IPS DF 19.7 (cell line): ENCODE data around the gene MVB12B.

ENCODE experiments used
- DNase-seq: peaks from one replicate; pipeline ENCODE4 v3.0.0-alpha.2; 2013; ENCODE audit warnings: low read depth, low spot score

Gene MVB12B

DNA sequence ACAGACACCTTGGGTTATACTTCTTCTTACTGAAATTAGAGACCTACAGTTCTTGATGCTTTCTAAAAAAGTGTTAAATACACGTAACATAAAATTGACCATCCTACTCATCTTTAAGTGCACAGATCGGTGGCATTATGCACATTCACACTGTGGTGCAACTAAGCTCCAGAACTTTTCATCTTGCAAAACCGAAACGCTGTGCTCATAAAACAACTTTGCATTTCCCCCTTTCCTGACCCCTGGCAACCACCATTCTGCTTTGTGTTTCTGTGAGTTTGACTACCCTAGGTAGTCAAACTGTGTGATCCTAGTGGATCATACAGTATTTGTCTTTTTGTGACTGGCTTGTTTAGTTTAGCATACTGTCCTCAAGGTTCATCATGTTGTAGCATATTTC is 3.9 kb downstream of the MVB12B start:
- no peak for DNase-seq

DNA sequence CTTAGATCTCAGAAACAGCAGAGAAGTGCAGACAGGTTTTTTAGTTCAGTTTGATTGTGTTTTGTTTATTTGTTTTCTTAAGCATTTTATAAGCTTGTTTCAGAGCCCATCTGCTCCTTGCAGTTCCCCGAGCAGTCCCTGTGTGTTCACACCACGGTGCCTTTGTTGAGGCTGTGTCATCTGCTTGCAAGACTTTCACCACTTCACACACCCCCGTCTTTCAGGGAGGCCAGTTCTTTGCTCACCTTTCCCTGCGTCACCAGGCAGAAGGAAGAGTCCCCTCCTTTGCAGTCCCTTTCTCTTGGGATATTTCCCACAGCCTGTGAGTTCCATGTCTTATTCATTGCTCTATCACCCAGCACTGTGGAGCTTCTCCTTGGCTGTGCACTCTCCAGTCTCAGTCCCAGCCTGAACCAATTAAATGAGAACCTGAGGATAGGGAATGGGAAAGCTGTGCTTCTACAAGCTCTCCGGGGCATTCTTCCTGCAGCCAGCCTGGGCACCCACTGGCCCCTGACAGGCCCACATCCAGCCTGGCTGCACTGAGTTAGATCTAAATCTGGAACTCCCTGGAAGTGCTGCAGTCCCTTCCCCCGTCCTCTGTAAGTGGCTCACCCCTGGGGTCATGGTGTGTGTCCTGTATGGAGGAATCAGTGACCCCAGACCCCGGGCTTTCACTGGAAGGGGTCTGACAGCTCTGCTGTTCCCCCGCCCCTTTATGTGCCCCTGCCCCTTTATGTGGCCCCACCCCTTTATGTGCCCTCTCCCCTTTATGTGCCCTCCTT is 5.5 kb downstream of the MVB12B start:
- no peak for DNase-seq

DNA sequence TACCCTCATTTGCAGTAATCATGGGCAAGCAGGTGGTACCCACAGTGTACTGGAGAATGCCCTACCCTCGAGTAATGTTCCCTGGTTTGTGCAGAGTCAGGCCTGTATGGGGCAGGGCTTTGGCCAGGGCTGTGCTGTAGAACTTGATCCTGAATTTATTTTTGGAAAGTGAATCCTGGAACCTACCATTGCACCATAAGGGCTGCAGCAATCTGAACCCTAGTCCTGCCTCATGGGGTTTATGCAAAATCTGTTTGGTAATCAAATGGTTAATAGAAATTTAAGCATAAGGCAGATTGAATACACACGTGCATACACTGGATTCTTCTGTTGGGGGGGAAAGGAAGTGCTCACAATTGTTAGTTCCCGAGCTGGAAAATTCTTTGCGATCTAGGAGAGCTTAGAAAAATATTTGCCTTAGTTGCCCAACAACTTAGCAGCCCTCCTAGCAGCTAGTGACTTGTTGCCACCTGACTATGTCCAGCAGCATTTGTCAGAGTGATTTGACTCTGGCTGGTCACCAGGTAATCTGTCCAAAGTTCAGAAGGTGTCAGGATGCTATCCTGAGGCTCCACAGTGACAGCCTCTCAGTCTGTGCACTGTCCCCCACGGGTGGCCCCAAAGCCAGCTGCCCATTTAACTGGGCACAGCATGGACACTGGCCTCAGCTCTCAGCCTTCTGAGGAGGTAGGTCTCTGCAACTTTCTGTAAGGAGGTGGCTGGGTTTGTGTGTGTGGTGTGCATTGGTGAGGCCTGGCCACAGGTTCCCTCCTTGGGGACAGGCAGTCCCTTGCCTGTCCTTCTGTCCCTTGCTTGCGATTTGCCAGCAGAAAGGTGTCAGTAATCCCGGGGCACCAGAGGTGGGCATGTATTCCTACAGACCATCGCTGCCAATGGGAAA is 8.3 kb downstream of the MVB12B start:
- no peak for DNase-seq

DNA sequence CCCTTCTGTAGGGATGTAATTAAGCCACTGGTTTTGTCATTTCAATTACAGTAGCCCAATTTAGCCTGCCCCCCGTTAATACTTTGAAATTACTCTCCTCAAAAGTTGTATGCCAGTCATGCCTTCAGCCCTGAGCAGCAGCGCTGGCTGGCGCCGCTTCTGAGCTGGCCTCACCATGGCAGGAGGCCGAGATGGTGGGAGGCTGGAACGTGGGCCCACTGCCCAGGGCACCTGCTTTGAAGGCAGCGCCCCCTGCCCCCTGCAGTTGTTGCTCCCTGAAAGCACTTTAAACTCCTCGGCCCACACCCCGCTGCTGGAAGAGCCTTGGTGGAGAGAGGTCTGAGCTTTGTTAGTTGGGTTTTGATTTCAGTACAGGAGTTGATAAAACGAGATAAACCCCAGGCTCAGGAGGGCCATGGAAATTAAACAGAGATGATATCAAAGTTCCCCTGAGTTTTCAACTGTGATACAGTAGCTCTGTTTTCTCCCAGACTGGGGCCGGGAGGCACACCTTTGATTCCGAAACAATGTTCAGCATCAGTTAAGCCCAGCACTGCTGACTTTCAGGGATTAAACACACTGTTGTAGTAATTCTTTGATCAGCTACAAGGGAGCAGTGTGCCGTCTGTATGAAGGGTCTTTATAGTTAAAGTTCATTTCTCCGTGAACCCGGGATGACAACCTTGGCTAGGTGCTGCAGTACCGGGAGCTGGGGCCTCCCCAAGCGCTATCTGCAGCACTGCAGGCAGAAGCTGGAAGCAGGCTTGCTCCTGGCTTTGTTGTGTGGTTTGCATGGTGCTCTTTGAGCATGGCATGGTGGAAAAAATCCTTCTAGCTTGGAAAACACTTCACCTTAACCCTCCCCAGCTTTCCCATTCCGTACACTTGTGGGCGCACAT is 9.5 kb downstream of the MVB12B start:
- no peak for DNase-seq

DNA sequence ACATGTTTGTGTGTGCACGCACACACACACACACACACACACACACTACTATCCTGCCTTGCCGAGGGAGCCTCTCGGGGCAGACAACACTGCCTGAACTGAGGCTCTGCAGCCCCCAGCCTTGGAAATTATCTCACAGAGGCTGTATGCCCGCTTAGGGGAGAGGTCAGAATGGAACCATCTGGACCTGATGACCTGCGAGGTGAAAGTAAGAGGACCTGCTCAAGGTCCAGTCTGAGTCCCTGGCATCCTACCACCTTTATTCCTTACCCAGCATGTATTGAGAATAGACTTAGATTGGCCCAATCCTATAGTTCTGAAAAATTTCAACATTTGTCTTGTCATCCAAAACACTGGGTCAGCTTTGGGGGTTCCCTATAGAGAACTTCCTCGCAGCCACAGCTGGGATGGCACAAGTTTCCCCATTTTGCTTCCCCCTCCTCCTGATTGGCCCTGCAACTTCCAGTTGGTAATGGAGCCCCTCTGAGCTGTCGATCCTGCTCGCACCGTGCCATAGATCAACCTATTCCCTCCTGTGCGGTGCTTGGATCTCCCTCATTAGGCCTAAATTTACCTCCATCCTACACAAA is 10.2 kb downstream of the MVB12B start:
- no peak for DNase-seq

DNA sequence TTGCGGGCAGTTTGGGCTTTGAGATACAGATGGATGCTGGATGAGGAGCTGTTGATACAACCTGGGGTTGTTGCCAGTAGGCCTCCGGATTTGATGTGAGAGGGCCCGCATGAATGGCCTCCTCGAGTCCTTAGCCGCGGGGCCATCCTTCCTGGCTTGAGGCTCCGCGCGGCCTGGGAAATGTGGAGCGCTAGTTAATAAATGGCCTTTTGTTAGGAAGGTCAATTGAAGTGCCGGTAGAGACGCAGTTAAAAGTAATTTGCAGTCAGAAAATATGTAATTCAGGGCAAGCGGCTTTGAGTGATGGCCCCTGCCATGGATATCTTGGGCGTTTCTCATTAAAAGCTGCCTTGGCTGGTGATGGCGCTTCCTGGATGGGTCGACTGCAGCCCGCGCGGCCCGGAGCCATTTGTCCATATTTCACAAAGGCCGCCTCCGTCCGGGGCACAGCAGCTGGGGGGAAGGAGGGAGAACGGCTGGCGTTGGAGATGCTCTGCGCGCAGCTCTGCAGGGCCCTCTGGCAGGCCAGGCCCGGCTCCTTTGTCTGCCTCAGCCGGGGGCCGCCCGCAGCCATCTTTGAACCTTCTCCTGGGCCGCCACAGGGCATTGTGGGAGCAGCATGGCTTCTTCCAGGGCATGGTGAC is 11.2 kb downstream of the MVB12B start:
- DNase-seq, result no peak

DNA sequence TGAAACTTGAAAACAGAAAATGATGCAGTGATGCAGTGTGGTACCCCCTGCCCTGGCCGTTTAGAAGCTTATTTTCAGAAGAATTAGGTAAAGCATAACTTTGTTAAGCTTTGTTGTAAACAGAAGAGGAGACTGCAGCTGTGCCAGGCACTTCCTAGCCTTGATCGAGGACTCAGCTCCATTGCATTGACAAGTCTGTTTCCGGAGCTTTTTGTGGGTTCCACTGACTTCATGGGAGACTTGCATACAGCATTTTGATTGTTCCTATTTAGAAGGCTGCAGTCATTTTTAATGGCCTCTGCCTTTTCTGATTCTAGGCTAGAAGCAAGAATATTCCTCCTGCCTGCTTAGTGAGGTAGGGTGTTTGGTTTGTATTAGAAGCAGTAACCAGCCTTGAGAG is 12.3 kb downstream of the MVB12B start:
- DNase-seq, result no peak

DNA sequence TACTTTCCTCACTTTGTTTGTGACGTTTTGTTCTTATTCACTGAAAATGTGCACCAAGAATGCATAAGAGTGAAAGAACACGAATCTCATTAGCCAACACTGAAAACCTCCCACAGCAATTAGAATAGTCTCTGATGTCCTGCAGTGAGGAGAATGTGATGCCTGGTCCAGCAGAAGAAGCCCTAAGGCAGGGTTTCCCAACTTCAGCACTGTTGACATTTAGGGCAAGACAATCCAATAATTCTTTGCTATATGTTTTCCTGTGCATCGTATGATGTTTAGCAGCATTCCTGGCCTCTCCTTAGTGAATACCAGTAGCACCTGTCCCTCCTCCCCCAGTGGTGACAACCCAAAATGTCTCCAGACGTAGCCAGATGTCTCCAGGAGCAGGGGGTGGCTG is 14.8 kb downstream of the MVB12B start:
- DNase-seq, result no peak

DNA sequence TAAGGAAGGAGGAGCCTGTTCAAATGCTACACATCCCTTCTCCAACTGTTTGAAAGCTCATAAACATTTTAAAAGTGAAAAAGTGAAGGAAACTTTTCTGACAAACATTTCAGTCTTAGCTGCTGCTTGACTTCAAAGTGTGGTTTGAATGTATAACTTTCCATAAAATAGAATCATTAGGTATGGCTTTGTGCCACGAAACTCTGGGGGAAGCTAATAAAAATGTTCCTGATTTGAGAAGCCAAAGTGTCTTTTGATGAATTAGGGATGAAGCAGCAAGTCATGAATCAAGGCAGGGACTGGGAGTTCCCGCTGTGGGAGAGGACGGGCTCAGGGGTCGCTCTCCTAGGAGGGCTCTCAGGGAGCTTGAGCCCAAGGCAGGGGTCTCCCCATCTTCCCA is 15.3 kb downstream of the MVB12B start:
- no peak for DNase-seq

DNA sequence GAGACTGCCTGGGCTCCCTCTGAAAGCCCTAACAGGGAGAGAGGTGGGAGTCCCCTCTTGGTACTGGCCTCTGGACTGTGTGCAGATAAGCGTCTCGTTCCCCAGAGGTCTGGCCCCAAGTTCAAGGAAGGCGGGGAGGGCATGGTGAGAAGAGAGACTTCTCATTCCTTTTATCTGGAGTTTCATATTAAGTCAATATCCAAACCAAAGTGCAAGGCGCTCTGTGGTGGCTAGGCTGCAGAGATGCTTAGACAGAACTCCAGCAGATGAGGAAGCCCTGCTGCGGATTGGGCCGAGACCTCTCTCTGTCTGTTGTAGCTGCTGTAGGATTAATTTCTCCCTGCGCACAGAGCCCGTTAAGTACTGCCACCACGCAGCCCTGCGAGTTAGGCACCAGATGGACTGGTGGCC is 16.0 kb downstream of the MVB12B start:
- DNase-seq, result no peak

DNA sequence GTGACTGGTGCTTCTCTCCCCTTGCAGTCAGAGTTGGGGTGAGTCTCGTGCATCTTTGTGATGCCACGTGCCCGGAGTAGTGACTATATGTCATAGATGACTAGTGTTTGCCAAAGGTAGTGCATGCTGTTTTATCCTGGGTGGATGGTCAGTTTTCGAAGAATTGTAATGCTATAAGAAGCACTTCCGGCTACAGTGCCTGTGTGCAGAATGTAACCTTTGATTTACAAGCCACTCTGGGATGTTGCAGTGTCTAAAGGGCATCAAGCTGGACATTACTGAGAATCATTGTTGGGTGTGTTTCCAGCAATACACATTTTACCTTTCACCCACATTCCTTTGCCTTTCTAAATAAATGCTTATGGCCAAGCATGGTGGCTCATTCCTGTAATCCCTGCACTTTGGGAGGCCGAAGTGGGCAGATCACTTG is 16.7 kb downstream of the MVB12B start:
- no peak for DNase-seq

DNA sequence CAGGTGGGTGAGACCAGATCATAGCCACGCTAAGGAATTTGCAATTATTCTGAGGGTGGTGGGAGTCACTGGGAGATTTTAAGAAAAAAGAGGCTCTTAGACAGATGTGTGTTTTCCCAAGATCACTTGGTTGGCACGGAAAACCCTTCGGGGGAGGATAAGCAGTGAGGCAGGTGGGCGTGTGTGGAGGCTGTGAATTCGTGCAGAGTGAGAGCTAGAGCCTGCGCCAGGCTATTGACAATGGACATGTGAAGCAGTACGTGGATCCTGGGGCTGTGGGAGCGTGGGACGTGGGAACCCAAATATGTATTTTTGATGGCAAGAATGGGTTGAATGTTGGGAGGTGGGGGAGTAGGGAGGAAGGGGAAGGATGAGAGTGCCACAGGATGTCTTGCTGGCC is 19.4 kb downstream of the MVB12B start:
- no peak for DNase-seq

DNA sequence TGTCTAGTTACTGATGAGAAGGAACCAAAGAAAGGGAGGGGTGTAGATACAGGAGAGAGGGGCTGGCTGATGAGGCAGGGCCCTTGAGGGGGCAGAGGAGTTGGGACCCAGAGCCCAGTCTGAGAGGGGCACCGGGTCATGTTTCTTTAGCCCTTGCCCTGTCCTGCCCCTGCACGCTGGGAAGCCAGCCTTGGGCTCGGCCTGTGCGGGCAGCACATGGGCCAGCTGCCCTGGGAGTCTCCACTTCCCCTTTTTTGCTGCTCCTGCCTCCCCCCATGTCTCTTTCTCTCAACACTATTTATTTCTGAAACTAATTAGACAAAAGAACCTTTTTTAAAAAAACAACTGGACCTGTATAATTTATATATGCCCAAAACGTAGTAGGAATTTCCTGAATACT is 20.5 kb downstream of the MVB12B start:
- no peak for DNase-seq

DNA sequence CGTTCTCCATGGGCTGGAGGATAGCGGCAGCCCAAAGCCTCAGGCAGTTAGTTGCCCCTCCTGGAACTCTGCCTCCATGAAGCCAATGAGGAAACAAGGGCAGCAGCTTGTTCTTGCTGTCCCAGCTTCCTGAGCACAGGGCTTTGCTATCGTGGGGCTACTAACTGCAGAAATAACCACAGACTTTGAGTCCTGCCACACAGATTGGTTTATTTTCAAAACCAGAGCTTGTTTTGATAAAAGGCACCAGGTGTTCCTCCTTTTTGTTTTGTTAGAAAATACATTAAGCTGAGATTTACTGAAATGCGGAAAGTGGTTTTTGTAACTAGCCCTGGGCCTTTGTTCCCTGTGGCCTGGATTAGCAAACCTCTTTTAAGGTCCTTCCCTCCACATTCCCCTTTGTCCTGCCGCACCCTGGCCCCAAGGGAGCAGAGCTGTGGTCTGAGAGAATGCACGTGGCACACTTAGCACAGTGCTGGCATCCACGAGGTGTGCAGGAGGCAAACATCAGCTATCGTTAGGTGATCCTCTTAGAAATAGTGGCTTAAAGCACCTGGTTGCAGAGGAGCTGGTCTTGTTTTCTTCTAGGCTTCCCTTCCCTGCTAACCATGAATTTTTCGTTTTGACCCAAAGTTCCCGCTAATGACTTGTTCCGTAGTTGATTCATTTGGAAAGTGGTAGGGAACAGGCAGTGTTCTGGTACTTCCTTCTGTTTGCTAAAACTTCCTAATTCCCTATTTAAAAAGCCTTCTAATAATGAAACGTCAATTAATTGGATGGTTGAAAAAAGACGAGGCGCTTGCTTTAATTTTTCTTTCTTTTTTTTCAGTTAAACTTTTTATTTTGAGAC is 21.5 kb downstream of the MVB12B start:
- DNase-seq, result no peak

DNA sequence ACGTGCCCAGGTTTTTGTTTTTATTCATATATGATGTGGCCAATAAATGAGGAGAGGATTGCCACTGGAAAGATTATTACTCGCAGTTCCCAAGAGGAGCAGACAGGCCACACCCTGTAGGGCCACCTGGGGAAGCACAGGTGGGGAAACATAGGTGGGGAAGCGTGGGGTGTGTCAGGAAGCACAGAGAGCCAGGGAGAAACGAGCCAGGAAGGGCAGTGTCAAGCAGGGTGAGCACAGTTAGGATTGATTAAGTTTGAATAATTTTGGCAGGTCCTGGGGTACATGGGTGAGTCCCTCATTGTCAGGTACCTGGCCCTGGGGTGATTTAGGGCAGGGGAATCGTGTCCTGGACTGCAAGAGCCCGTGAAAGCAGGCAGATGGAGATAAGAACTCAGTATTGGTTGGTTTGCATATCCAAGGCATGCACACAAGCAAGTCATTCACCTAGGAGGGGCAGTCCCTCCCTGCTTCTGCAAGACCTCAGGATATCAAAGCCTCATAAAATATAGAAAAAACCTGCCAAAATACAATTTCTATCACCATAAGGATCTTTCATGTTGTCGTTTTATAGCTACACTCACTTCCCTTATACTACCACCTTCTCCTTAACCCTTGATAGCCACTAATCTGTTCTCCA is 22.4 kb downstream of the MVB12B start:
- no peak for DNase-seq

DNA sequence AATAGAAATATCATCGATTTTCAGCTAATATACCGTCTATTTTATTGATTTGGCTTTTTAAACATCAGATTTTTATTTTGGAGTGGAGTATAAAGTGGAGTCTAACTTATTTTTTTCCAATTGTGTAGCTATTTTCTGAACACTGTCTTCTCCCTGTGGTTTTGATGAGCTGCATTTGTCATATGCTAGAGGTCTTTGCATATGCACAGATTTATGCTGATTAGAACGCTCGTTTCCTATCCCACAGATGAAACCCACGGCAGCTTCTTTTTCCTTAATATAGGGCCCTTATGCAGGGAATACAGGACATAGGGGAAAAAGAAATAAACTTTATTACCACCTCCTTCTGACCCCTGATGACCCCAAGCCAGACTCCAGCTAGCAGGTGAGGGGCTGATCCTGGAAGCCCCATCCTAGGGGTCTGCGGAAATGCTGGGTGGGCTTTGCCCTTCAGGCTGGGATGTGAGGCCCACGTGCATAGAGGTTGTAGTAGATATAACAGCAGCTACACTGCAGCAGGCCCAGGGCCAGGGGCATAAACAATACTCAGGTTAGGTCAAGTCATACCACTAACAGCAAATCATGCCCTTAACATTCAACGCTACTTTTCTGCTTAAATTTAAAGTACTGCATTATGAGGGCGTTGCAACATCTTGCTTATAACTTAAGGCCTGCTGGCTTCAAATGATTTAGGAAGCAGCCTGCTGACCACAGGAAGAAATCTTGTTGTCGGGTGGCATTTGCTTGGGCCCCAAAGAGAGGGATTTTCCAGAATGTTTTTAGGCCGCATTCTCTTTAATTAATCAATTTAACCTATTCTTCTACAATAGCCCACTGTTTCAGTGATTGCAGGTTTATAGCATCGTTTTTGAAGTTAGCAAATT is 28.5 kb downstream of the MVB12B start:
- DNase-seq, result no peak

DNA sequence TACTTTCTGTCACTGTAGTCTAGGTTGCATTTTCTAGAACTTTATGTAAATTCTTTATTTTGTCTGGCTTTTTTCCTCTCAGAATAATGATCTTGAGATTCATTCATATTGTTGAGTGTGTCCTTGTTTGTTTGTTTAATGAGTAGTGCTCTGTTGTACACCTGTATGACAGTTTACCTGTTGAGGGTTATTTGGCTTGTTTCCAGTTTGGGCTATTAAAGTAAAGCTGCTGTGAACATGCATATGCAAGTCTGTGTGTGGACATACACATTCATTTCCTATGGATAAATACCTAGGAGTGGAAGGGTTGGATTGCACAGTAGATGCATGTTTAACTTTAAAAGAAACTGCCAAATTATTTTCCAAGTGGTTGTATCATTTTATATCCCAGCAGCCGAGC is 30.4 kb downstream of the MVB12B start:
- no peak for DNase-seq

DNA sequence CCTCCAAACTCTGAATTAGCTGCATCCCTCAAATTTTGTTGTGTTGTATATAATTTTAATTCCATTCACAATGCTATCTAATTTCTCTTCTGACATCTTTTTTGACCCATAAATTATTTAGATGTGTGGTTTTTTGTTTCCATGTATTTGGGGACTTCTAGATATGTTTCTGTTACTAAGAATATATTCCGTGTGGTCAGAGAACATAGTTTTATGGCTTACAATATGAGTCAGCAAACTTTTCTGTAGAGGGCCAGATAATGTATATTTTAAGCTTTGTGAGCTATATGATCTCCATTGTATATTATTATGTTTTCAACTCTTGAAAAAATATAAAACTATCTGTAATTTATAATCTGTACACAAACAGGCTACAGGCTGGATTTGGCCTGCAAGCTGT is 33.4 kb downstream of the MVB12B start:
- no peak for DNase-seq

DNA sequence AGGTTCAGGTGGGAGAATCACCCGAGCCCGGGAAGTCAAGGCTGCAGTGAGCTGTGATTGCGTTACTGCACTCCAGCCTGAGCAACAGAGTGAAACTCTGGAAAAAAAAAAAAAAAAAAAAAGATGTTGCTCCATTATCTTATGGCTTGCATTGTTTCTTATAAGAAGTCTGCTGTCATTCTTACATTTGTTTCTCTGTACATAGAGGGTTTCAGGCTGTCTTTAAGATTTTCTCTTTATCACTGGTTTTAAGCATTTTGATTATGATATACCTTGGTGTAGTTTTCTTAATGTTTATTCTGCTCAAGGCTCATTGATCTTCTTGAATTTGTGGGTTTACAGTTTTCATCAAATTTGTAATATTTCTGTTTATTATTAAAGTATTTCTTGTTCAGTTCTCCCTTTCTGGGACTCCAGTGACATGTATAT is 35.2 kb downstream of the MVB12B start:
- DNase-seq, result no peak
